Osteoblast (primary cell): ENCODE results near the gene FAM13C. TPM values are rescaled to one million over a fixed set of nuclear protein-coding genes. Genes with fewer than 3 reads are reported as not detected.

Experiments
- DNase-seq: peaks from one replicate; pipeline ENCODE4 v3.0.0; 2011; ENCODE audit warnings: low spot score, mixed read lengths; ENCODE audit not compliant: insufficient read length; ENCODE audit errors: missing footprints
- H2AFZ ChIP-seq: 2 replicates; pipeline ENCODE4 v1.6.0; 2011; ENCODE audit warnings: mild to moderate bottlenecking, low read length
- H3K27ac ChIP-seq: 2 replicates; pipeline ENCODE4 v1.5.1; 2011; ENCODE audit warnings: mild to moderate bottlenecking, low read depth, low read length, moderate library complexity
- H3K27me3 ChIP-seq: 2 replicates; pipeline ENCODE4 v1.6.0; 2012; ENCODE audit warnings: mild to moderate bottlenecking, control low read depth, inconsistent platforms, low read length, moderate library complexity; ENCODE audit not compliant: insufficient read depth
- H3K36me3 ChIP-seq: 2 replicates; pipeline ENCODE4 v1.5.1; 2011; ENCODE audit warnings: mild to moderate bottlenecking, low read length, control low read depth, moderate library complexity; ENCODE audit not compliant: insufficient read depth
- H3K4me1 ChIP-seq: 2 replicates; pipeline ENCODE4 v1.5.1; 2011; ENCODE audit warnings: mild to moderate bottlenecking, low read length, control low read depth, moderate library complexity; ENCODE audit not compliant: insufficient read depth
- H3K4me2 ChIP-seq: 2 replicates; pipeline ENCODE4 v1.6.0; 2011; ENCODE audit warnings: mild to moderate bottlenecking, low read length; ENCODE audit not compliant: insufficient read depth
- H3K4me3 ChIP-seq: fragments of 200-600 bp; sonication (generic); 3 replicates; pipeline ENCODE4 v1.5.1; 2012; ENCODE audit warnings: mild to moderate bottlenecking, low read length, inconsistent platforms; ENCODE audit not compliant: insufficient read depth
- H3K79me2 ChIP-seq: 2 replicates; pipeline ENCODE4 v1.6.0; 2012; ENCODE audit warnings: mild to moderate bottlenecking, low read length, control low read depth, inconsistent platforms; ENCODE audit not compliant: insufficient read depth
- H3K9me3 ChIP-seq: 2 replicates; pipeline ENCODE4 v1.5.1; 2011; ENCODE audit warnings: low read depth, low read length, control low read depth
- H4K20me1 ChIP-seq: 2 replicates; pipeline ENCODE4 v1.6.0; 2012; ENCODE audit warnings: mild to moderate bottlenecking, low read length, control low read depth; ENCODE audit not compliant: insufficient read depth
- total RNA-seq: library from RNA; depleted of rRNA; stranded (reverse); fragments of >200 nt; gene quantifications from 2 replicates; pipeline ENCODE4 v1.2.3, GENCODE V29; 2012
- TF ChIP-seq, protein P1 (sequence below): IDR thresholded peaks from 2 replicates; pipeline ENCODE4 v1.5.1; 2011; ENCODE audit warnings: mild to moderate bottlenecking, low read depth, low read length, moderate library complexity; ENCODE audit errors: extremely low read depth

FAM13C gene
- total RNA-seq, 1 donor, result 6.5 TPM

DNA sequence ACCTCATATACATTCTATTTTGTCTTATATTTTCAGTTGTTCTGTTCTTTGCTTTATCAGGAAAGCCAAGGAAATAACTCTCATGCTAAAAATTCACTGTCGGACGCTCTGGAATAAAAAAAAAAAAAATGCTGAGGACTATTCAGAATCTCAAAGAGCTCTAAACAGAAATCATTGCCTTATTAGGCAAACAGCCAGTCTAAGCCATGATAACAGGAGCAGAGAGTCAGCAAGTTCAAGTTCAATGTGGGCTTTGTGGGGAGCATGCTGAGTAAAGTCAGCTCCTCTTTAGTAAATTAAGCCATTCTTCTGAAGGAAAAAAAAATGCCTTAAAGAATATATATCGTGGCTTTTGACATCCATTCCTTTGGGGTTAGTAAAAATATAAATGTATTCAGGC is 13.6 kb upstream of the FAM13C start:
- no peaks in the 10 kb centered on the region for H3K27me3 ChIP-seq
- no peaks in the 10 kb centered on the region for H3K36me3 ChIP-seq
- DNase-seq, result no peak
- H3K79me2 ChIP-seq, result no peaks in the 10 kb centered on the region
- no peak overlapping the region for H2AFZ ChIP-seq
- TF ChIP-seq, protein P1, sequence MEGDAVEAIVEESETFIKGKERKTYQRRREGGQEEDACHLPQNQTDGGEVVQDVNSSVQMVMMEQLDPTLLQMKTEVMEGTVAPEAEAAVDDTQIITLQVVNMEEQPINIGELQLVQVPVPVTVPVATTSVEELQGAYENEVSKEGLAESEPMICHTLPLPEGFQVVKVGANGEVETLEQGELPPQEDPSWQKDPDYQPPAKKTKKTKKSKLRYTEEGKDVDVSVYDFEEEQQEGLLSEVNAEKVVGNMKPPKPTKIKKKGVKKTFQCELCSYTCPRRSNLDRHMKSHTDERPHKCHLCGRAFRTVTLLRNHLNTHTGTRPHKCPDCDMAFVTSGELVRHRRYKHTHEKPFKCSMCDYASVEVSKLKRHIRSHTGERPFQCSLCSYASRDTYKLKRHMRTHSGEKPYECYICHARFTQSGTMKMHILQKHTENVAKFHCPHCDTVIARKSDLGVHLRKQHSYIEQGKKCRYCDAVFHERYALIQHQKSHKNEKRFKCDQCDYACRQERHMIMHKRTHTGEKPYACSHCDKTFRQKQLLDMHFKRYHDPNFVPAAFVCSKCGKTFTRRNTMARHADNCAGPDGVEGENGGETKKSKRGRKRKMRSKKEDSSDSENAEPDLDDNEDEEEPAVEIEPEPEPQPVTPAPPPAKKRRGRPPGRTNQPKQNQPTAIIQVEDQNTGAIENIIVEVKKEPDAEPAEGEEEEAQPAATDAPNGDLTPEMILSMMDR, result no peak
- H3K4me2 ChIP-seq, result no peak overlapping the region
- no peak overlapping the region for H3K4me3 ChIP-seq
- no peaks in the 10 kb centered on the region for H3K9me3 ChIP-seq
- no peaks in the 10 kb centered on the region for H4K20me1 ChIP-seq
- H3K27ac ChIP-seq, result no peak overlapping the region
- H3K4me1 ChIP-seq, result peaks cover 18% of the 10 kb centered on the region

GRCh38 chr10:59374916-59375315 is 12.6 kb upstream of the FAM13C start:
- no peak overlapping the region for H2AFZ ChIP-seq
- peaks cover 18% of the 10 kb centered on the region for H3K4me1 ChIP-seq
- no peak overlapping the region for H3K27ac ChIP-seq
- no peaks in the 10 kb centered on the region for H3K9me3 ChIP-seq
- no peak overlapping the region for H3K4me2 ChIP-seq
- no peaks in the 10 kb centered on the region for H3K36me3 ChIP-seq
- no peak overlapping the region for H3K4me3 ChIP-seq
- H4K20me1 ChIP-seq, result no peaks in the 10 kb centered on the region
- TF ChIP-seq, protein P1, result no peak
- no peaks in the 10 kb centered on the region for H3K27me3 ChIP-seq
- no peak for DNase-seq
- no peaks in the 10 kb centered on the region for H3K79me2 ChIP-seq

DNA sequence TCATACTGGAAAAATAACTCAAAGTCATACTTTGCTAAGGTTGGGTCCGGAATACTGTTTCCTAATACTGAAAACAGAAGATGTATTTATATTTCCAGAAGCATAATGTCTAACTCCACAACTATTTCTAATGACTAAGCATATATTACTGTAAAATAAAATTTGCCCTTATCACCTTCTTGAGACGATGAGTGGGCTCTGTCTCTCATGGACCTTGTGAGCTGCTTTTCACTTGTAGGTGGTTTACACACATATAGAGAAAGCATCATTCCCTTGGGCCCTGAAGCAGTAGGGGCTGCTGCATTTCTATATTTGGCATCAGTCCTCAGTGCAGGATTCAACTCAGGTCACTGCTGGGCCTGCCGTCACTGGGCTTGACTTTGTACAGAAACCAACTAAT is 10.7 kb upstream of the FAM13C start:
- H3K9me3 ChIP-seq, result no peaks in the 10 kb centered on the region
- no peaks in the 10 kb centered on the region for H3K27me3 ChIP-seq
- peak overlapping the region; percentile 87 for H3K27ac ChIP-seq
- no peak for DNase-seq
- H3K36me3 ChIP-seq, result no peaks in the 10 kb centered on the region
- no peaks in the 10 kb centered on the region for H4K20me1 ChIP-seq
- peaks cover 18% of the 10 kb centered on the region for H3K4me1 ChIP-seq
- H3K4me2 ChIP-seq, result peak overlapping the region; percentile 67
- H3K79me2 ChIP-seq, result no peaks in the 10 kb centered on the region
- H2AFZ ChIP-seq, result peak overlapping the region; percentile 60
- TF ChIP-seq, protein P1, result no peak
- H3K4me3 ChIP-seq, result peak overlapping the region; percentile 12

DNA sequence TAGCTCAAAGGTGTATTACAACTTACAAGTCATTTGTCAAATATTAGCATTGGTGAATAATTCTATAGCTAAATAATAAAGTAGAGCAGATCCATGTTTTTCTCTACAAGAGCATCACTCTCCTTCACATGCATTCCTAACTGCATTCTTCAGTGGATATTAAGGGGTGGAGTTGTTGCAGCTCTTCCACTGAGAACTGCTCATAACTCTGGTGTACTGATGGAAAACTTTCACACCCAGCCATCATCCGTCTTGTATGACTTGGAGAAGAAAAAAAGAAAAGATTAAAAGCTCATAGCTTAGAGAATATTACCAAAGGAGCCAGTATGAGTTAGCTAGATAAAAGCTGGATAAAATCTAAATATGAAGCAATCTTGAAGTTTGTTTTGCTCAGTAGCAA is 10.2 kb upstream of the FAM13C start:
- peak overlapping the region; percentile 87 for H3K27ac ChIP-seq
- TF ChIP-seq, protein P1, result no peak
- H2AFZ ChIP-seq, result peak overlapping the region; percentile 60
- DNase-seq, result no peak
- no peaks in the 10 kb centered on the region for H3K36me3 ChIP-seq
- H3K4me3 ChIP-seq, result peak overlapping the region; percentile 13
- H4K20me1 ChIP-seq, result no peaks in the 10 kb centered on the region
- peak overlapping the region; percentile 67 for H3K4me2 ChIP-seq
- H3K79me2 ChIP-seq, result no peaks in the 10 kb centered on the region
- no peaks in the 10 kb centered on the region for H3K9me3 ChIP-seq
- no peaks in the 10 kb centered on the region for H3K27me3 ChIP-seq
- H3K4me1 ChIP-seq, result peaks cover 18% of the 10 kb centered on the region
